Fibroblast of skin of left quadriceps (primary cell): ENCODE data around the gene MSL1.
A peak's percentile ranks its signal among the peaks of the same experiment; 100 is the strongest.

Source experiments
- DNase-seq, 2 experiments: peaks; one replicate each; pipeline ENCODE4 v3.0.0-alpha.2; 2013; ENCODE audit warnings: low read depth in 2 of 2

Gene MSL1, protein sequence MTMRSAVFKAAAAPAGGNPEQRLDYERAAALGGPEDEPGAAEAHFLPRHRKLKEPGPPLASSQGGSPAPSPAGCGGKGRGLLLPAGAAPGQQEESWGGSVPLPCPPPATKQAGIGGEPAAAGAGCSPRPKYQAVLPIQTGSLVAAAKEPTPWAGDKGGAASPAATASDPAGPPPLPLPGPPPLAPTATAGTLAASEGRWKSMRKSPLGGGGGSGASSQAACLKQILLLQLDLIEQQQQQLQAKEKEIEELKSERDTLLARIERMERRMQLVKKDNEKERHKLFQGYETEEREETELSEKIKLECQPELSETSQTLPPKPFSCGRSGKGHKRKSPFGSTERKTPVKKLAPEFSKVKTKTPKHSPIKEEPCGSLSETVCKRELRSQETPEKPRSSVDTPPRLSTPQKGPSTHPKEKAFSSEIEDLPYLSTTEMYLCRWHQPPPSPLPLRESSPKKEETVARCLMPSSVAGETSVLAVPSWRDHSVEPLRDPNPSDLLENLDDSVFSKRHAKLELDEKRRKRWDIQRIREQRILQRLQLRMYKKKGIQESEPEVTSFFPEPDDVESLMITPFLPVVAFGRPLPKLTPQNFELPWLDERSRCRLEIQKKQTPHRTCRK

DNA sequence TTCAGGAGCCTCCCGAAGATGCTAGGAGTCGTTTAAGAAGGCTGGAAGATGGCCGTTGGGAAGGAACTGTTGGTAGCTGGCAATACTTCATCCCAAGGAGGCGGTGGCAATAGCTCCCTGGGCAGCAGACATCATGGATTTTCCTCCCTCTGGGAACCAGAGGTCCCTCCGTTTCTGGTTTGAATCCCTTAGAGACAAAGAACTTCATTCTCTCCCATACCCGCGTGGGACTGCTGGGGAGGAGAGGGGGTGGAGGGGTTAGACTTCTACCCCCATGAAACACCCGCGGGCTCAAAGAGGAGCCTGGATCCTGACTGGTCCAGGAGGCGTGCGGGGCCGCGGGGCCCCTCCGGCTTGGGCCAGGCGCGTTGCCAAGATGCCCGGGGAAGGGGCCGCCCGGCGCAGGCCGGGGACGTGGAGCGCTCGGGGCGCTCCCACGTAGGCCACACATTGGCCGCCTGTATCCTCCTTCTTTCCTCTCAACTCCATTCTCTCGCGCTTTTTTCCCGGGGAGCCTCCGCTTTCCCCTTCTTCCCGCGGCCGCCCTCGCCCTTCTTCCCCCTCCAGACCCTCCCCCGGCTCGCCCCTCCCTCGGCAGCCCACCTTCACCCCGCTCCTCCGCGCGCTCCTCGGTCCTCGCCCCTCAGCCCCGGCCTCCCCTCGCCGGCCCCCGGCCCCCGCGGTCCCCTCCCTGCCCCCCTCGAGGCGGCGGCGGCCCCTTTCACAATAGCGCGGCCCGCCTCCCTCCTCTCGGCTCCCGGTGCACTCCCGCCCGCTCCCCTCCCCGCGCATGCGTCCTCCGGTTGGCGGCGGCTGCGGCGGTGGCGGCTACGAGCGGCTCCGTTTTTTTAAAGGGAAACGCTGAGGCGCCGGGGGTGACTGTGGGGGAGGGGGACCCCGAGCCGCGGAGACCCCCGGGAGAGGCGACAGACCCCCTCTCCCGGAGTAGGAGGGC, at the start of gene MSL1:
TSS of gene MSL1 (plus strand) at position 791 of the 955 bp plus-strand sequence. CDS start 642 bp downstream, outside the sequence.
- peak in 1 of 2 experiments; percentile 66 for DNase-seq

DNA sequence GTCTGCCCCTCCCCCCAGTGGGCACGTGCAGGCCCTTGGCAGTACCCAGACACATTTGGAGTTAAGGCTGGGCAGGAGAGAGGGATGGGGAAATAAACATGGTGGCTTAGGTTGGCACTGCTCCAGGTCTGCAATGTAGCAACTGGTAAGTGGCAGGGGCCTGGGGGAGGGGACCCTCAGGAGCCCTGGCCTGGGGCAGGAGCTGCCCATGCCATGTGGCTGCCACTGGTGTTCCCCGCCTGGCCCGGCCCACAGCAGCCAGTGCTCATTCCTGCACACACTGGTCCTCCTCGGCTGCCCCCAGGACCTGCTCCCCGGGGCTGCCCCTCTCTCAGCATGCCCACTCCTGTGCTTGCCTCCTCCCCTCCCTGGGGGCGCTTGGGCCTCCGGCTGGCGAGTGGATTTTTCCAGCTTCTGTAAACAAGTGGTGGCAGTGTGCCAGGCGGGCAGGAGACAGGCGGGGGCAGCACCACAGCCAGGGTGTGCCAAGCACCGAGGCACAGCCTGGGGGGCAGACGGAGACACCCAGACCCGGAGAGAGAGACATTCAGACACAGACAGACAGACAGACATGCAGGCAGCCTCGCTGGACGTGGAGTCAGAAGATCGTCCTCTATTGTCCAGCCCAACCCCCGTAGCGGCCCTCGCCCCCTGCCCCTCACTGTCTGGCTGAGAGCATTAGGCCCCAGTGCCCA, 49.6 kb upstream of the MSL1 start:
- no peak for DNase-seq

DNA sequence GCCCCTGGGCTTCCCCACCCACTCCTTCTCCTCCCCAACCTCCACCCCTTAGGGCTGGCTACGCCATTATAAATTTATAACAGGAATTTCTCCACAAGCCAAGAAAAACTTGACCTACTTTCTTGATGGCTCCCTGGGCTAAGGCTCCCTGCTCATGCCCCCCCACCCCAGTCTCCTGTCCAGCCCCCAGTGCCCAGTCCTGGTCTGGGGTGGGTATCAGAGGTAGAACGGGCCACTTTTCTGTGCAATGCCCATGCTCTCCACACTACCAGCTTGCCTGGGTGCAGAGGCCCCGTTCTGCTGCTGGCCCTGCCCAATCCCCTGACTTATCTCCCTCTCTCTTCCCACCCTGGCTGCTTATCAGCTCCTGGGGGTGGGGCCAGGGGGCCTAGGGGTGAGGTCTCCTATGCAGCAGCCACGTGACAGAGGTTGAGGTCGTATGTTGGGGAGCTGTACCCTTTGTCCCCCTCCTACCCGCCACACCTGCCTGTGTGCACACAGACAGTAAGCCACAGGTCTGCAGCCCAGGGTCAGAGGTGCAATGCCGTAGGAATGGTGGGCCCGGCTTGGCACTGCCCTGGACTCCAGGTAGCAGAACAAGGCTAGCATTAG, 48.9 kb upstream of the MSL1 start:
- no peak for DNase-seq

DNA sequence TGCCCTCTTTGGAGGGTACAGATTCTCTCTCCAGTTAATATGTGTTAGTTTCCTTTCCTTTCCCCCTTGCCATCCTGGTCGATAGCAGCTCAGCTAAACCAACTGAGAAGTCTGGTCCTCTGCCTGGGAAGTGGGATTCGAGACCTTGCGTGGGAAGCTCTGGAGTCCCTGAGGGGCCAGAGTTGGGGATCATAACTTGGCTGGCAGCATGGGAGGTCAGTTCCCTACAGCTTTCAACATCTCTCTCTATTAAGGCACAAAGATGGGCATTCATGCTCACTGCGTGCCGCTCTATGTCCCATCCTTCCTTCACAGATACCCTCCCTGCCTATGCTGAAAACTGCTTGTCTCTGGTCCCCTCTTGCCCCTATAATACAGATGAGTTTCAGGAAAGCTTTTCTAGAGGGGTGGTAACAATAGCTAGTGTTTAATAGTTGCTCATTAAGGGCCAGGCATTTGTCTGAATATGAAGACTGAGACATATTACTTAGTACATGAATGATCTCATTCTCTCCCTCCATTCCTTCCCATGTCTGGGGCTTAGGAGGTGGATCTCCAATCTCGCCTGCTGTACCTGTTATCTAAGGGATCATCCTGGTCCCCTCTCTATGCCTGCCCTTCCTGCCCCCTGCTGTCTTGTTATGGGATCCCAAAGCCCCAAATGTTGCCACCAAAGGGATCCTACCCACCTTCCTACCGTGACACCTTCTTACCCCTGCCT, 48.2 kb upstream of the MSL1 start:
- no peak for DNase-seq

DNA sequence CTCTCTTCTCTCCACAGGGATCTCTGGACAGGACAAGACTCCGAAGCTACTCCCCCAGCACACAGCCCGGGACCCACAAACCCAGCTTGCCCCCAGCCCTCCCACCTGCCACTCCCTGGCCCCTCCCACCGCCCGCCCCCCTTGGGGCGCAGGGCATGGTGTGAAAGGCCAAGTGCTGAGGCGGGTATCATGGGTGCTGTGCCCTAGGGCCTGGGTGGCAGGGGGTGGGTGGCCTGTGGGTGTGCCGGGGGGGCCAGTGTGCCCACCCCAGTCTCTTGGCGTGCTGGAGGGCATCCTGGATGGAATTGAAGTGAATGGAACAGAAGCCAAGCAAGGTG, 47.6 kb upstream of the MSL1 start:
- no peak for DNase-seq

DNA sequence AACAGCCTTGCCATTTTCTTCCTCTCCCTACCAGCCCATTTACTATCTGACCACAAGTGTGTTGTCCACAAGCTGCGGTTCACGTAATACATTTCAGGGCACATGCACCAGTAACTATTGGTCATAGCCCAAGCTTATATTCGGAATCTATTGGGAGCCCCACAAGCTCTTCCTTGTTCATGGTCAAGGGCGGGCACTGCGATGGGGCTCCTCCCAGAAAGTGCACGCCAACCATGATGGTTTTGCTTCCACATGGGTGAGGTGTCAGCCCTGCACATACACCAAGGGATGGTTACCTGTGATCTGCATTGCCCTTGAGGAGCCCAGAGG, 46.9 kb upstream of the MSL1 start:
- no peak for DNase-seq

DNA sequence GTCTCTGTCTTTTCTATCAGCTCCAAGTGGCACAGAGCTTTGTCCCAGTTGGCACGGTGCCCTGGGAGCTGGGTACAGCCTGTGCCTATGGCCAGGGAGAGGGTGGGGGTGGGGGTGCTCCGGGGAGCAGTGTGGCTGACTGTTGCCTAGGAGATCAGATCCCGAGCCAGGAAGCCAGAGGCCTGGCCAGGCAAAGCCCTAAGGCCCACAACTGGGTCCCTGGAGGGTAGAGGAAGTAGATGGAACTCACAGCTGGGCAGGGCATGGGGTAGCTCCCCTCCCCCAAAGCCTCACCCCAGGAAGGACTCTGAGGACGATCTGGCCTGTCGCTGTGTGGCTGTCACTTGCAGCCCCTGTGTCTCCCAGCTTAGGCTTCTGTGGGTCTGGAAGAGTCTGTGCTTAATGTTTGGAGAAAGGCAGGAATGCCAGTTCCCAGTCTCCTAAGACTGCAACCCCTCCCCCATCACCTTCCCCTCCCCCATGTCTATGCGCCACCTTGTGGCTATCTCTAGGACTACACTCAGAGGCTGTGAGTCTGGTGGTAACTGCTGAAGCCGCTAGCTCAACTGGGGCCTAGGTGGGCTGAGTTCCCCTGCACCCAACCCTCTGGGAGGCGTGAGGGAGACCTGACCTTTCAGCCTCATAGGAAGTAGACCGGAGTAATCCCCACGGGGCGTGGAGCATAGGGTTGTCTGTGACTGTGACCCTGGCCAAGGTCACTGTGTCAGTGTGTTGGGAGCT, 46.4 kb upstream of the MSL1 start:
- no peak for DNase-seq

DNA sequence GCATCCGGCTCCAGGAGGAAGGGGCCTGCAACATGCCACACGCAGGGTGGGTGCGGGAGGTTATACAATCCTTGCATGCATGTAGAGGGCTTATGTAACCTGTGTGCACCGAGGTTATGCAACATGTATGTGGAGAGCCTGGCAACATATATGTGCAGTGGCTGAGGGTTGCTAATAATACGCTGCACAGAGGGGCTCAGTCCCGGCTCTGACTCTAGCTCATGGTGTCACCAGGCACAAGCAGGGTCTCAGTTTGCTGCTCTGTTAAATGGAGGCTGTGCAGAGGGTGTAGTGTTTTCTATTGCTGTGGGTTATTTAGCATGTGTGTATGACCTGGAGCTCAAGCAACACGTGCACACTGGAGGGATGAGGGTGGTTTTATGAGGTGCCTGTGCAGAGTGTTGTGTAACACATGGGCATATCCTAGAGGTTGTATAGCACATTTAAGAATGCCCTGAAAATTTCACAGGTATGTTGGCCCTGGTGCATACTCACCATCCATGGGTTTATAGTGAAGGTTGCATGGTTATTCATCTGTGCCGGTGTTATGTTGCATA, 45.8 kb upstream of the MSL1 start:
- no peak for DNase-seq

DNA sequence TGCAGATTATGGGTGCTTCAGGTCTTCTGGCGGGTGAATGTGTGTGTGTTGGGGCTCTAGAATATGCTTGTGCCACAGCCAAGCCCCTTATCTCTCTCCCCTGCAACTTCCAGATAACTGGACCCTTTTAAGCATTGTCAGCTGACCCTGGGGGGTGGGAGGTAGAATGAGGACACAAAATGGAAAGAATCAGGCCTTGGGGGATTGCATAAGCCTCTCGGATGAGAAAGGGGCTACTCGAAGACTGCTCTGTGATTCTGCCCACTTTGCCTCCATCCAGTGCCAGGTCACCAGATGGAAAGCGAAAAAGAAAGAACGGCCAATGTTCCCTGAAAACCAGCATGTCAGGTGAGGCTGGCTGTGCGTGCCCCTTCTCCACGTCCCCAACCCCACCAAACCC, 45.2 kb upstream of the MSL1 start:
- DNase-seq: no peak

DNA sequence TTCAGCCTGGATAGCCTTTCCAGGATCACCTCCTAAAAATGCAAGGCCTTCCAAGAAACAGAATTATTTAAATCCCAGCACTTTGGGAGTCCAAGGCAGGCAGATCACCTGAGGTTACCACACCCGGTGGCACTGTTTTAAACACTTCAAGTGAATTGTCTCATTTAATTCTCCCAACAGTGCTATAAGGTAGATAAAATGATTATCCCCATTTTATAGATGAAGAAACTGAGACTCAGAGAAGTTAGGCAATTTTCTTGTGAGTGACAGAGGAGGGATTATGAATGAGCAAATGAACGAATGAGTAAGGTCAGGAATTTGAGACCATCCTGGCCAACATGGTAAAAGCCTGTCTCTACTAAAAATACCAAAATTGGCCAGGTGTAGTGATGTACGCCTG, 42.2 kb upstream of the MSL1 start:
- no peak for DNase-seq

DNA sequence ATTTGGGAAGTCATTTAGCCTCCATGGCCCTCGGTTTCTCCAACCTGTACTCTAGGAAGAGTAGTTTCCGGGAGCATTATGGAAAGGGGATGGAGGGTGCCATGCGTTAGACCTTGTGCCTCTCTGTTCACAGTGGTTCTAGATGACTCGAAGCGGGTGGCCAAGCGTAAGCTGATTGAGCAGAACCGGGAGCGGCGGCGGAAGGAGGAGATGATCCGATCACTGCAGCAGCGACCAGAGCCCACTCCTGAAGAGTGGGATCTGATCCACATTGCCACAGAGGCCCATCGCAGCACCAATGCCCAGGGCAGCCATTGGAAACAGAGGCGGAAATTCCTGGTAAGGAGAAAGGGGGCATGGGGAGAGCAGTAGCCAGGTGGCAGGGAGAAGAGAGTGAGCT, 37.3 kb upstream of the MSL1 start:
- no peak for DNase-seq

DNA sequence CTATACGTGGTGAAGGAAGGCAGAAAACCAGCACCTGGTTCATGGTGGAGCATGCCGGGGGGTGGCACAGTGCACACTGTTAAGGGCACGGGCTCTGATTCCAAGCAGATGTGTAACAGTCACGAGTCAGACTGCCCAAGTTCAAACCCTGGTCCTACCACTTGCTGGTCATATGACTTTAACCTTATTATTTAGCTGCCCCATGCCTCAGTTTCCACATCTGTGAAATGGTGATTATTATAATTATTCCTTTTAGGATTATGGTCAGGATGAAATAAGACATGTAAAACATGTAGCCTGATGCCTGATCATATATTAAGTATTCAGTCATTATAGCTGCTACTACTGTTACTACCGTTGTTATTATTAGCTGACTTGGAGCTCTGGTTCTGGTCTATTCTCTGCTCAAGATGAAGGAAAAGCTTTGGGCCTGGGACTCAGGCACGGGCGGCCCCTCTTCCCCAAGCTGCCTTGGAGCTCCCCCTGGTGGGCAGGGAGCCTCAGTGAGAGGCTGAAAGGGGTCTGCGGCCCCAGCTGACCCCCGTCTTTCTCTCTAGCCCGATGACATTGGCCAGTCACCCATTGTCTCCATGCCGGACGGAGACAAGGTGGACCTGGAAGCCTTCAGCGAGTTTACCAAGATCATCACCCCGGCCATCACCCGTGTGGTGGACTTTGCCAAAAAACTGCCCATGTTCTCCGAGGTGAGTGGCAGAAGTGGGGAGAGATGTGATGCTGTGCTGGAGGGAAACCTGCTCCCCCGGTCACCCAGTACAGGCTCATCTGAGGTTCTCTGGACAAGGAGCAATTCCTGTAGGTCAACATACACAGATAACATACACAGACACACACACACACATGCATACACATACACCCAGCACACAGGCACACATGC, 35.4 kb upstream of the MSL1 start:
- DNase-seq: no peak

DNA sequence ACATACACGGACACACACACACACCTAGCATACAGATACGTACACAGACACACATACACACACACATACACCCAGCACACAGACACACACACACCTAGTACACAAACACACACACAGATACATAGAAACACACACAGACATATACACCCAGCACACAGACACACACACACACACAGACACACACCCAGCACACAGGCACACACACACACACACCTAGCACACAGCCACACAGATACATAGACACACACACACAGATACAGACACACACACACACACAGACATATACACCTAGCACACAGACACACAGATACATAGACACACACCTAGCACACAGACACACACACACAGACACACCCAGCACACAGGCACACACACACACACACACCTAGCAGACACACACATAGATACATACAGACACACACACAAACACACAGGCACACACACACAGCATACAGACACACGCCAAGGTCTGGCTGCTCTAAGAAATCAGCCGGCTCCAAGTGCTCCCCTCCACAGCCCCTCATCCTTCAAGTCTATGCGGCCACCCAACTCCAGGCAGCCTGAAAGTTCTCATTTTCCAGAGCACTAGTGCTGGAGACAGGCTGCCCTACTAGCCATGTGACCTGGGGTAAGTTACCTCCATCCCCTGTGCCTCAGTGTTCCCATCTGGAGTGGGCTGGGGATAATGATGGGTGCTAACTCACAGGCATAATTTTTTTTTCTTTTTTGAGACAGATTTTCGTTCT, 34.5 kb upstream of the MSL1 start:
- DNase-seq: no peak

DNA sequence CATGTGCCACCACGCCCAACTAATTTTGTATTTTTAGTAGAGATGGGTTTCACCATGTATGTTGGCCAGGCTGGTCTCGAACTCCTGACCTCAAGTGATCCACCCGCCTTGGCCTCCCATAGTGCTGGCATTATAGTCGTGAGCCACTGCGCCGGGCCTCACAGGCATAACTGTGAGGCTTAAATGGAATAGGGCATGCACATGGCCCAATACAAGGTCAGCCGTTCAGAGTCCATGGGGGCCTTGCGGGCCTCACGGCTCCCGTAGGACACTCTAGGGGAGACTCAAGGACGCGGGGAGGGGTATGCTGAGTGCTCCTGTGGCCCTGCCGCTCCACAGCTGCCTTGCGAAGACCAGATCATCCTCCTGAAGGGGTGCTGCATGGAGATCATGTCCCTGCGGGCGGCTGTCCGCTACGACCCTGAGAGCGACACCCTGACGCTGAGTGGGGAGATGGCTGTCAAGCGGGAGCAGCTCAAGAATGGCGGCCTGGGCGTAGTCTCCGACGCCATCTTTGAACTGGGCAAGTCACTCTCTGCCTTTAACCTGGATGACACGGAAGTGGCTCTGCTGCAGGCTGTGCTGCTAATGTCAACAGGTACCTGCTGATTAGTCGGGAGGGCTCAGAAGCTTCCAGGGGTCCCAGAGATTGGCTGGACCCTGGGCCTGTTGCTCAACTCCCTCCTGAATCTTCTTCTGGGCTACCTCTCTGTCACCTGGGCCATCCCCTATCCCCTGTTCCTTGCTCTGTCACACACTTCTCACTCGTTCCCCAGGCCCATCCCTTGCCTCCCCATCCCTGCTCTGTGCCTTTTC, 33.7 kb upstream of the MSL1 start:
- DNase-seq: no peak

DNA sequence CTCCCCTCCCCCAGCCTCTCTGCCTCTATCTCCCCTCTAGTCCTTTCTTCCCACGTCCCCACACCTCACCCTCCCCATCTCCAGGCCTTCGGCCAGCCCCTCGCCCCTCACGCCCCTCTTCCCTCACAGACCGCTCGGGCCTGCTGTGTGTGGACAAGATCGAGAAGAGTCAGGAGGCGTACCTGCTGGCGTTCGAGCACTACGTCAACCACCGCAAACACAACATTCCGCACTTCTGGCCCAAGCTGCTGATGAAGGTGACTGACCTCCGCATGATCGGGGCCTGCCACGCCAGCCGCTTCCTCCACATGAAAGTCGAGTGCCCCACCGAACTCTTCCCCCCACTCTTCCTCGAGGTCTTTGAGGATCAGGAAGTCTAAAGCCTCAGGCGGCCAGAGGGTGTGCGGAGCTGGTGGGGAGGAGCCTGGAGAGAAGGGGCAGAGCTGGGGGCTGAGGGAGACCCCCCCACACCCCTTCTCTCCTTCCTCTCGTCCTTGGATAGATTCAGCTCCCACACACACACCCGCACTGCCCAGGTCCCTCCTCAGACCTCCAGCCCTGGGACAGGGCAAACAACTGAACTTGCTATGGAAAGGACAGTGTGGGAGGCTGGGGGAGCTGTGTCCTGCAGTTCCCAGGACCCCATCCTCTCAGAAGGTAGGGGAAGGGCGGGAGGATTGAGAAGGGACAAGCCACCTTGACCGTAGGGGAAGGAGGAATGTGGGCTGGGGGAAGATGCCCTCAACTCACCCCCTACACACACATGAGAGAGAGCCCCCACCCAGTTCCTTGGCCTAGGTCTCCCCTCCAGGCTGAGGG, 32.5 kb upstream of the MSL1 start:
- DNase-seq: no peak
